ELF-1 (cell line): ENCODE measurements around the gene PRAF2.

ENCODE experiments used
- DNase-seq: peaks from one replicate; pipeline ENCODE4 v3.0.0-alpha.2; 2016; ENCODE audit warnings: low read depth, low spot score

PRAF2 gene

GRCh38 chrX:49075347-49075746, 1.5 kb upstream of the PRAF2 start:
- DNase-seq: peak; percentile 37

- DNase-seq: no peak
These were observed 1.1 kb downstream of the PRAF2 start for GRCh38 chrX:49072712-49073095.

- DNase-seq: peak; percentile 92
These were observed 1.7 kb downstream of the PRAF2 start for GRCh38 chrX:49071877-49072711.

DNA sequence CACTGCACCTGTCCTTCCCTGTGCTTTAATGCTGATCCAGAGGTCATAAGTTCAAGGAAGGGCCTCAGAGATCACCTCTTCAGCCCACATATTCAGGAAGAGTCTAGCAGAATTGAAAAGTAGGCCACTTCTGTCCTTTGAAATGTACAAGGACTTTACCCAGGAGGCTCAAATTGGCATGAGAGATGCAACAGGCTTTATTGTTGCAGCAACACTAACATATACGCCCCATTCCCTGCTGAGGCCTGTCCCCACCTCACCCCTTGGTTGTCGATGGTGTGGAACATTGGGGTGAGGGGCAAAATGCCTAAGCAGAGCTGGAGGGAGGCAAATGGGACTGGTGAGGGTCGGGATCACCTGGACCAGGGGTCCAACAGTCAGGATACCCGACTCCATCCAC, 2.8 kb downstream of the PRAF2 start:
- DNase-seq: no peak

GRCh38 chrX:49069038-49069437, 4.8 kb downstream of the PRAF2 start:
- no peak for DNase-seq

DNA sequence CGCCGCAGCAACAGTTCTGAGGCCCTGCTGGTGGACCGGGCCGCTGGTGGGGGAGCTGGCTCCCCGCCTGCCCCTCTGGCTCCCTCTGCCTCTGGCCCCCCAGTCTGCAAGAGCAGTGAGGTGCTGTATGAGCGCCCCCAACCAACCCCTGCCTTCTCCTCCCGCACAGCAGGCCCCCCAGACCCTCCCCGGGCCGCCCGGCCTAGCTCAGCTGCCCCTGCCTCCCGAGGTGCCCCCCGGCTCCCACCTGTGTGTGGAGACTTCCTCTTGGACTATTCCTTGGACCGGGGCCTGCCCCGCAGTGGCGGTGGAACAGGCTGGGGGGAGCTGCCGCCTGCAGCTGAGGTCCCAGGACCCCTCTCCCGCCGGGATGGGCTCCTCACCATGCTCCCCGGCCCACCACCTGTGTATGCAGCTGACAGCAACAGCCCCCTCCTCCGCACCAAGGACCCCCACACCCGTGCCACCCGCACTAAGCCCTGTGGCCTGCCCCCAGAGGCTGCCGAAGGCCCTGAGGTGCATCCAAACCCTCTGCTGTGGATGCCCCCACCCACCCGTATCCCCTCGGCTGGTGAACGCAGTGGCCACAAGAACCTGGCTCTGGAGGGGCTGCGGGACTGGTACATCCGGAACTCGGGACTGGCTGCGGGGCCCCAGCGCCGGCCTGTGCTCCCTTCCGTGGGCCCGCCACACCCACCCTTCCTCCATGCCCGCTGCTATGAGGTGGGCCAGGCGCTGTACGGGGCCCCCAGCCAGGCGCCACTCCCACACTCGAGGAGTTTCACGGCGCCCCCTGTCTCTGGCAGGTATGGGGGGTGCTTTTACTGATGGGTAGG, 6.3 kb downstream of the PRAF2 start:
- DNase-seq: no peak

- DNase-seq: peak; percentile 20
These were observed 7.1 kb downstream of the PRAF2 start for GRCh38 chrX:49066690-49067089.

DNA sequence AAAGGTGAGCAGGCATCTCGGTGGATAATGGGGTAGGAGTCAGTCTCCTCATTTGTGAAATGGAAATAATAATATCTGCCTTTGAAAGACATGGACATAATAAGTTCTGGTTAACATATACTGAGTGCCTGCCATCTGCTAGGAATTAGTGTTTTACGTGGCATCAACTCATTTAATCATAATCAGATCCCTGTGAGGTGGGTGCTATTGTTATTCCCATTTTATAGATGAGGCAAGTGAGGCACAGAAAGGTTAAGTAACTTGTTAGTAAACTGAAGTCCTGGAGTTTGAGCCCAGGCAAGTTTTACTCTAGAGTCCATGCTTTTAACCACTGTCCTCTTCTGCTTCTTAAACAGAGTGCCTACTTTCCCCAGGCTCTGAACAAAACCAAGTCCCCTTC, 7.5 kb downstream of the PRAF2 start:
- DNase-seq: no peak

DNA sequence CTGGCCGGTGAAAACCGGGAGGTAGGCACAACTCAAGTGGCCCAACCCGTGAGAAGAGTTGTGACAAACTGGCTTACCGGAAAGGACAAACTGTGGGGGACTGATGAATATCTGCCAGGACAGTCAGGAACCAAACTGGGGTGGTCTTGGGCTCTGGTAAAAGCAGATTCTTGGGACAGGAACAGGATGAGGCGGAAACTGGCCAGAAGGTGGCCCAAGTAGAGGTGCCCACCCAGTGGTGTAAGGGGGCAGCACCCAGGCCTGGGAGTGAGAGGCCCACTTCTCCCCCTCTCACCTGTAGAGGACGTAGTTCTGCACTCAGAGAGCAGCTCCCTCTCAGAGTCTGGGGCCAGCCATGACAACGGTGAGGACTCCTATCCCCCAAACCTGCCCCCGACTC, 9.1 kb downstream of the PRAF2 start:
- no peak for DNase-seq

- no peak for DNase-seq
These were observed 9.5 kb downstream of the PRAF2 start for GRCh38 chrX:49064303-49064702.

GRCh38 chrX:49063715-49064114, 10.1 kb downstream of the PRAF2 start:
- no peak for DNase-seq

DNA sequence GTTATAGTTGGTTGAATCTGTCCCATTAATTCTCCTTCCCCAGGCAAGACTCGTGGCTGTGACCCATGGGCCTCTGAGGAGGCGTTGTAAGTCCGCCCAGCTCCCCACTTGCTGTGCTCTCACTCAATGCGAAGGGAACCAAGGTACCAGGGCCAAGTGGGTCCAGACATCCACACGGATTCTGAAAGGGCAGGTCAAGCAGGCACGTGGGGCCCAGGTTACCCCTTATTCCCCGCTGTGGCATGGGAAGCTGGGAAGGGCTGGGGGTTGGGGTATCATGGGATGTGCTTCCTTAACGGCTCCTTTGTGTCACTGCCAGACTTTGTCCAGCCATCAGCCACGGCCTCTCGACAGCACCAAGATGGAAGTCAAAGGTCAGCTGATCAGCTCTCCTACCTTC, 11.9 kb downstream of the PRAF2 start:
- DNase-seq: no peak

GRCh38 chrX:49061490-49061889, 12.3 kb downstream of the PRAF2 start:
- DNase-seq: no peak

- no peak for DNase-seq
These were observed 12.9 kb downstream of the PRAF2 start for GRCh38 chrX:49060914-49061313.

DNA sequence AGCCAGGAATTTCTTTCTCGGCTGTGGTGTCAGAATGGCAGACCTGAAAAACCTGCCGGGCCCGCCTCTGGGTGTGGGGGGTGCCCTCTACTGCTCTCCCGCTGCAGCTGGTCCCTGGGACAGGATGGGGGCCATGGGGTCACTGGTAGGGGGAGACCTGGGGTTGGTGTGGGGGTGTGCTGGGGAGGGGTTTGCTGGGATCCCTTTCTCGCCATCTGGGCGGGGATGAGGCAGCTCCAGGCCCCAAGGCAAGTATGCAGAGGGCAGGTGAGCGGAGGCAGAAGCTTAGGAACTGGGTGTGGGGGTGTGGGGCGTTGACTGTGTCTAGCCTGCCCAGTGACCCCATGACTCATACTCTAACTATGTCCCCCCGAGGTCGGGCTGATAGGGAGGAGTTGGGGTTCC, 14.1 kb downstream of the PRAF2 start:
- peak; percentile 58 for DNase-seq

GRCh38 chrX:49059201-49059600, 14.6 kb downstream of the PRAF2 start:
- no peak for DNase-seq

GRCh38 chrX:49058794-49059193, 15.0 kb downstream of the PRAF2 start, which contains the start of gene CCDC120:
Gene CCDC120, plus strand, starts transcription at chrX:49058999. Its CDS starts 3,043 bp downstream, at chrX:49062042.
- peak; percentile 43 for DNase-seq

- no peak for DNase-seq
These were observed 19.6 kb downstream of the PRAF2 start for GRCh38 chrX:49054073-49054762.

DNA sequence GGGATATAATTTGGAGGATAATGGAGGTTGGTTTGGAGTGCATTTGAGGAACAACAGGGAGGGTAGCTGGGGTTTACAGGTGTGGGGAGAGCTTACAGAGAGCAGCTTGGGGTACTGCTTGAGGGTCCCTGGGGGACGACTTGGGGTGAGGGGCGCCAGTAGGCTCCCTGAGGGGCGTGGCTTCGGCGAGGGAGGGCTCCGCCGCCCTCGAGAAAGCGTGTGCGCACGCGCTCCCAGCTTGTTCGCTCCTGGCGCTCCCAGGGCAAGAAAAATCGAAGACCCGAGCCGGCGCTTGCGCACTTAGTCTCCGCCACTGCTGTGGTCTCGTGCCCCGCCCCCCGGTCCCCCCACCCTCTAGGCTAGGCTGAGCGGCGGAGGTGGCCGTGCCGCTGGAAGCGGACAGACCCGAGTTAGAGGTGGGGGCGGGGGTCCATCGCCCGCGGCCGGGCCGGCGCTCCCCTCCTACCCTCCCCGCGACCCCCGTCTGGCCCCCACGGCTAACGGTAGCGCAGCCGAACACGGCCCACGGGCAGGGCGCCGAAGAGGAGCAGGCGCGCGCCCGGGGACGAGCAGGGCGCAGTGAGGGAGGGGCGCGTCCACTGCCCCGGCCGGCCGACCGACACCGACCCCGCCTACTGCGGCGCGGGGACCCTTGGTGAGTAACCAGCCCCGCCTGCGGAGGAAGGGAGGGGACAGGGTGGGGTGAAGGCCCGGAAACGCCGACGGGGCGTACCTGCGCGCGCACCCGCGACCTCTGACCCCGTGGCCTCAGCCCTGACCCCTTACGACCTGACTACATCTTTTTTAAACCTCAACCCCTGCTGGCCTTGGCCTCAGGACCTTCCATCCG, 20.4 kb downstream of the PRAF2 start:
- DNase-seq: peak; percentile 92

DNA sequence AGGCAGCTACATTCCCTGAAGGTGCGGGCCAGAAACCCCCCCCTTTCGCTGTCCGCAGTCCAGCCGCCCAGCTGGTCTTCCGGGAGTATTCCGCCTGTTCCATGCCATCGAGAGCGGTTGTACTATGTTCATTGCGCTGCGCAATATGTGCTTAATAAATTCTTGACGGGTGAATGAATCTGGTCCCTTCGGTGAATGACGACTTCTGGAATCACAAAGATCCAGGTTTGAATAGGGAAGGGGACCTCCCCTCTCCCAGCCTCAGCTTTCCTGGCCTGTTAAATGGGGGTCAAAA, 29.9 kb downstream of the PRAF2 start:
- DNase-seq: no peak

DNA sequence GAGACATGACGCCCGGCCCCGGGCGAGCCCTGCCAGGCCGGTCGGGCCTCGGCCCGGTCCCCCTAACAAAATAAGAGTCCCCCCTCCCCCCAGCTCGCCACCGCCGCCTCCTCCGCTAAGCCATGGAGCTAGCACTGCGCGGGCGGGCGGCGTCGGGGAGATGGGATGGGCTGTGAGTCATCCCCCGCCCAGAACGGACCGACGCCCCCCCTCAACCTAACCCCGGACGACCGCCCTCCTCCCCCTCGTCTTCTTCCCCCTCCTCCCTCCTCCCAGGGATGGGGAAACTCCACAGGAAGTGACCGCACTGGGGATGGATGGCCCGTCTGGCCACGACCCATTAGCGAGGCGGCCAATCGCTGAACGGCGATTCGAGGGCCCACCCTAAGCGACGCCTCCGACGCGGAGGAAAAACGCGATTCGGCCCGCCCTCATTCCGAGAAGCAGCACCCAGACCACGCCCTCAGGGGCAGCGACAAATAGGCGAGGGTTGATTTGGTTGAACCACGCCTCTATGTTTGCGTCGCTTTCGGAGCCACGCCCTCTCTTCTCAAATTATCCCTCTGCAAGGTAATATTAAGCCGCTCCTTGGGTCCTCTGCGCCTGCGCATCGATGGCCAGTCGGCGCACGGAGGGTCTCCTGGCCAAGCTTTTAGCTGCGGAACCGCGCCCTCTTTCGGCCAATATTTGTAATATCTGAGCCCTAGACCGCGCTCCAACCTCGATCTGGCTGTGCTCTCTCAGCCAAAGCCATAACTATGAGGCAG, 30.4 kb downstream of the PRAF2 start, which contains the start of gene TFE3:
TSS of gene TFE3 (minus strand) at position 138 of the 767 bp plus-strand sequence. CDS start at position 7, 131 bp downstream.
- peak; percentile 100 for DNase-seq
